Brain microvascular endothelial cell (primary cell): Measurements from ENCODE around the gene PSORS1C2.

Experiments used
- DNase-seq: peaks from one replicate; pipeline ENCODE4 v3.0.0-alpha.2; 2020
- H3K27ac ChIP-seq: fragments of 250-450 bp; sonication (Bioruptor Pico); 2 replicates; pipeline ENCODE4 v1.5.1; 2020; ENCODE audit warnings: mild to moderate bottlenecking, moderate library complexity
- H3K27me3 ChIP-seq: fragments of 250-450 bp; sonication (Bioruptor Pico); replicated peaks from 2 replicates; pipeline ENCODE4 v1.5.1; 2020; ENCODE audit warnings: mild to moderate bottlenecking
- H3K36me3 ChIP-seq: fragments of 250-450 bp; sonication (Bioruptor Pico); replicated peaks from 2 replicates; pipeline ENCODE4 v1.5.1; 2020; ENCODE audit warnings: mild to moderate bottlenecking
- H3K4me3 ChIP-seq: 2 replicates; pipeline ENCODE4 v1.5.1; 2011; ENCODE audit warnings: low read depth, mild to moderate bottlenecking, control low read depth, low read length, moderate library complexity
- CTCF ChIP-seq: IDR thresholded peaks from 2 replicates; pipeline ENCODE4 v1.5.1; 2011; ENCODE audit warnings: low read depth, mild to moderate bottlenecking, moderate library complexity, low read length, control low read depth, inconsistent platforms; ENCODE audit errors: missing control alignments
- in situ Hi-C: cut with HindIII; loops from 2 replicates; pipeline ENCODE4 v1.10.0; 2017; ENCODE audit warnings: low sequenced_read_pairs, low pct_ligation_motif_present

The PSORS1C2 gene

GRCh38 chr6:31139599-31139998 is 733 bp upstream of the PSORS1C2 start:
- Histone ChIP-seq H3K27ac (no peak overlapping the region), H3K36me3 (no peaks in the 10 kb centered on the region), H3K27me3 (no peaks in the 10 kb centered on the region), H3K4me3 (no peak overlapping the region)
- no peak for DNase-seq
- TF ChIP-seq CTCF = no peak
- in situ Hi-C loops = no loop called here

- no peaks in the 10 kb centered on the region for H3K27me3 ChIP-seq
- TF ChIP-seq CTCF = no peak
- DNase-seq = no peak
These were observed 3.2 kb downstream of the PSORS1C2 start for GRCh38 chr6:31135710-31136109.

GRCh38 chr6:31132806-31133205 is 6.1 kb downstream of the PSORS1C2 start:
- in situ Hi-C loops = no loop called here
- no peak overlapping the region for H3K27ac ChIP-seq
- no peak overlapping the region for H3K4me3 ChIP-seq
- H3K36me3 ChIP-seq = no peaks in the 10 kb centered on the region
- peaks cover 4% of the 10 kb centered on the region for H3K27me3 ChIP-seq
- TF ChIP-seq CTCF = no peak
- DNase-seq = no peak

More at GRCh38 chr6:31135710-31136109, 3.2 kb downstream of the PSORS1C2 start:
- no peaks in the 10 kb centered on the region for H3K36me3 ChIP-seq
- in situ Hi-C loops = no loop called here
- no peak overlapping the region for H3K27ac ChIP-seq
- no peak overlapping the region for H3K4me3 ChIP-seq

GRCh38 chr6:31131595-31131994 is 7.3 kb downstream of the PSORS1C2 start:
- no peaks in the 10 kb centered on the region for H3K36me3 ChIP-seq
- no peak overlapping the region for H3K27ac ChIP-seq
- in situ Hi-C loops = no loop called here
- H3K27me3 ChIP-seq = peaks cover 4% of the 10 kb centered on the region
- no peak for DNase-seq
- TF ChIP-seq CTCF = no peak
- H3K4me3 ChIP-seq = no peak overlapping the region

- H3K27ac ChIP-seq = no peak overlapping the region
- no peaks in the 10 kb centered on the region for H3K36me3 ChIP-seq
- no peak for DNase-seq
- peaks cover 4% of the 10 kb centered on the region for H3K27me3 ChIP-seq
- in situ Hi-C loops = no loop called here
- TF ChIP-seq CTCF = no peak
- H3K4me3 ChIP-seq = no peak overlapping the region
These were observed 8.1 kb downstream of the PSORS1C2 start for GRCh38 chr6:31130751-31131150.

- H3K4me3 ChIP-seq = no peak overlapping the region
- in situ Hi-C loops = no loop called here
- H3K36me3 ChIP-seq = no peaks in the 10 kb centered on the region
- no peak for TF ChIP-seq CTCF
- peaks cover 4% of the 10 kb centered on the region for H3K27me3 ChIP-seq
- no peak for DNase-seq
- H3K27ac ChIP-seq = no peak overlapping the region
These were observed 9.7 kb downstream of the PSORS1C2 start for GRCh38 chr6:31129130-31129529.
